A549 (cell line): ENCODE data around the gene RNF126.

Experiments
- ATOH8 ChIP-seq: fragments of 250-450 bp; sonication (Bioruptor Pico); IDR thresholded peaks from 2 replicates; pipeline ENCODE4 v1.5.0; 2020; ENCODE audit warnings: low read depth, mild to moderate bottlenecking, moderate library complexity
- CTCF ChIP-seq: fragments of >200 bp; sonication (Bioruptor Twin); formaldehyde crosslinking; IDR thresholded peaks from 3 replicates; pipeline ENCODE4 v1.5.1; 2016

- TF ChIP-seq ATOH8 (CRISPR knock-in tag) (no peak), CTCF (no peak)
Observed at GRCh38 chr19:632579-633067, 30.4 kb downstream of the RNF126 start.
